HCEC 1CT (cell line): ENCODE data around the gene PLPP2.
"Not testable (repeated sequence)": the region's sequence is repeated elsewhere in the genome, so short reads cannot be mapped to it uniquely, and the experiment has no call there.

Source experiments
- DNase-seq: peaks from one replicate; pipeline ENCODE4 v3.0.0-alpha.2; 2017

Gene PLPP2

DNA sequence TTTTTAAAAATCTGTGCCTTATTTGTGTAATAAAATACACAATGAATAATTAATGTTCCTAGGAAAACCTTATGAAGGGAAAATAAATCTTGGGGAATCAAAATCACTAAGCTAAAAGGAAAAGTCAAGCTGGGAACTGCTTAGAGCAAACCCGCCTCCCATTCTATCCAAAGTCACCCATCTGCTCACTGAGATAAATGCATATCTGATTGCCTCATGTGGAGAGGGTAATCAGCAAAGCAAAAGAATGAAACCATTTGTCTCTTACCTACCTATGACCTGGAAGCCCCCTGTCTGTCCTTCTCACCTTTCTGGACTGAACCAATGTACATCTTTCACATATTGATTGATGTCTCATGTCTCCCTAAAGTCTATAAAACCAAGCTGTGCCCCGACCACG lies 34.4 kb downstream of the PLPP2 start:
- not testable (repeated sequence) for DNase-seq

DNA sequence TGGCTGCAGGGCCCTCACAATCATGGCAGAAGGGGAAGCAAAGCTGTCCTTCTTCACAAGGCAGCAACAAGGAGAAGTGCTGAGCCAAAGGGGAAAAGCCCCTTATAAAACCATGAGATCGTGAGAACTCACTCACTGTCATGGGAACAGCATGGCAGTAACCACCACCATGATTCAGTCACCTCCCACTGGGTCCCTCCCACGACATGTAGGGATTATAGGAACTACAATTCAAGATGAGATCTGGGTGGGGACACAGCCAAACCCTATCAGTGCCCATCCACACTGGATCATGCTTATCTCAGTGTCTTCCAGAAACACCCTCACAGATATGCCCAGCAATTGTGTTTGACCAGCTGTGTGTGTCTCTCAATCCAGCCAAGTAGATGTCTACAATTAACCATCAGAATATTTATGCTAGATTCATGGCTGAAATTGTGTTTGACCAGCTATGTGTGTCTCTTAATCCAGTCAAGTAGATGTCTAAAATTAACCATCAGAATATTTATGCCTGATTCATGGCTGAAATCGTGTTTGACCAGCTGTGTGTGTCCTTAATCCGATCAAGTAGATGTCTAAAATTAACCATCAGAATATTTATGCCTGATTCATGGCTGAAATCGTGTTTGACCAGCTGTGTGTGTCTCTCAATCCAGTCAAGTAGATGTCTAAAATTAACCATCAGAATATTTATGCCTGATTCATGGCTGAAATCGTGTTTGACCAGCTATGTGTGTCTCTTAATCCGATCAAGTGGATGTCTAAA lies 38.6 kb downstream of the PLPP2 start:
- not testable (repeated sequence) for DNase-seq

DNA sequence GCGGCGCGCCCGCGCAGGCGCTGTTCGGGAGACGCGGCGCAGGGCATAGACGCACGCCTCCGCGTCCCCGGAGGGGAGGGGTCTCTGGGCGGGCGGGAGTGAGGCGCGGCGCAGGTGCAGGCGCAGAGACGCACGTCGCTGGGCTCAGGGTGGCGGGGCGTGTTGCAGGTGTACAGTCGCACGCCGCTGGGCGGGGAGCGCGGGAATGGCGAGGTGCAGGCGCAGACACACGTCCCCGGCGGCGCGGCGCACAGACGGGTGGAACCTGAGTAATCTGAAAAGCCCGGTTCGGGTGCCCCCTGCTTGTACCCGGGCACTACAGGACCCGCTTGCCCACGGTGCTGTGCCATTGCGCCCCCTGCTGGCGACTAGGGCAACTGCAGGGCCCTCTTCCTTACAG lies 44.7 kb downstream of the PLPP2 start:
- DNase-seq: no peak

DNA sequence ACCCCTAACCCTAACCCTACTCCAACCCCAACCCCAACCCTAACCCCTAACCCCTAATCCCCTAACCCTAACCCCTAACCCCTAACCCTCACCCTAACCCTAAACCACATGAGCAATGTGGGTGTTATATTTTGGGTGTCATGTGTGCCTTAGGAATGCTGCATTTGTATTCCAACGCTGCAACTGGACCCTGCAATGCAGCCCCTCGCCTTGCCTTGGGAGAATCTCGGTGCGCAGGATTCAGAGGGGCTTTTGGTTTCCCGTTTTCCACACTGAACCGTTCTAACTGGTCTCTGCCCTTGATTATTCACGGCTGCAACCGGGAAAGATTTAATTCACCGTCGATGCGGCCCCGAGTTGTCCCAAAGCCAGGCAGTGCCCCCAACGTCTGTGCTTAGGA lies 45.3 kb downstream of the PLPP2 start:
- not testable (repeated sequence) for DNase-seq

DNA sequence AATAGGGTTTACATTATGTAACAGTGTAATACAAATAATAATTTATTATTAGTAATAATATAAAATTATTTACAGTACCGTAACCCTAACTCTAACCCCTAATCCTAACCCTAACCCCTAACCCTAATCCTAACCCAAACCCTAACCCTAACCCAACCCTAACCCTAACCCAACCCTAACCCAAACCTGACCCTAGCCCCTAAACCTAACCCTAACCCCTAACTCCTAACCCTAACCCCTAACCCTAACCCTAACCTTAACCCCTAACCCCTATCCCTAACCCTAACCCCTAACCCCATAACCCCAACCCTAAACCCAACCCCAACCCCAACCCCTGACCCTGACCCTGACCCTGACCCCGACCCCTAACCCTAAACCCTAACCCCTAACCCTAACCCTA lies 45.7 kb downstream of the PLPP2 start:
- no peak for DNase-seq
